GM12878 (cell line): ENCODE results near the gene CXCL14. TPM values are rescaled to one million over a fixed set of nuclear protein-coding genes. Genes with fewer than 3 reads are reported as not detected.

Experiments used
- ATAC-seq: fragments of 200-7000 bp; cut with Tn5 transposase; 3 replicates; pipeline ENCODE4 v1.9.1; 2020; ENCODE audit warnings: mild to moderate bottlenecking, moderate library complexity
- BruUV-seq: library from RNA; stranded (reverse); fragments of 400-500 nt; replicated peaks from 2 replicates; lab custom pipeline; 2021; lab: Mats Ljungman, UMichigan
- CTCF ChIA-PET: fragments of 300-600 bp; sonication (Branson Sonifier 250); formaldehyde crosslinking; extraction: SDS; loops from one replicate; lab custom pipeline; 2021; ENCODE audit warnings: inconsistent platforms; lab: Yijun Ruan, JAX
- POLR2A ChIA-PET: fragments of 350-600 bp; formaldehyde crosslinking; extraction: SDS; loops from one replicate; lab custom pipeline; 2021; ENCODE audit warnings: inconsistent platforms; lab: Charles Lee
- RAD21 ChIA-PET: fragments of 300-600 bp; sonication (Branson Sonifier 250); formaldehyde crosslinking; loops from one replicate; lab custom pipeline; 2023; ENCODE audit warnings: antibody characterized with exemption; ENCODE audit not compliant: unreplicated experiment; lab: Charles Lee
- SMC1A ChIA-PET: fragments of 300-600 bp; sonication (Branson Sonifier 250); formaldehyde crosslinking; loops from one replicate; lab custom pipeline; 2023; ENCODE audit not compliant: unreplicated experiment, uncharacterized antibody; lab: Charles Lee
- DNase-seq: peaks from one replicate; pipeline ENCODE4 v3.0.0-alpha.2; 2011; ENCODE audit warnings: low read depth, low spot score
- FAIRE-seq: peaks from 3 replicates; lab custom pipeline; 2011; peaks lifted over from hg19 to GRCh38; lab: Jason Lieb, UNC
- H2AFZ ChIP-seq: 2 replicates; pipeline ENCODE4 v1.6.0; 2011; ENCODE audit warnings: low read depth, low read length, control low read depth; ENCODE audit not compliant: control insufficient read depth
- H3K27ac ChIP-seq: 2 replicates; pipeline ENCODE4 v1.5.1; 2011; ENCODE audit warnings: control low read depth; ENCODE audit not compliant: control insufficient read depth, insufficient read depth
- H3K27me3 ChIP-seq, 2 experiments: replicated peaks in 1 of 2; 2 replicates each; pipeline versions ENCODE4 v1.6.0 to v1.6.1; 2011; ENCODE audit warnings: low read length in 1 of 2; ENCODE audit not compliant: control insufficient read depth in 2 of 2, insufficient read depth in 2 of 2
- H3K36me3 ChIP-seq, 2 experiments: 2 replicates each; pipeline ENCODE4 v1.5.1; 2011; ENCODE audit warnings: low read length in 1 of 2; ENCODE audit not compliant: control insufficient read depth in 2 of 2, insufficient read depth in 2 of 2
- H3K4me1 ChIP-seq: 2 replicates; pipeline ENCODE4 v1.6.1; 2011; ENCODE audit warnings: mild to moderate bottlenecking, low read length, moderate library complexity, mixed read lengths; ENCODE audit not compliant: control insufficient read depth, insufficient read depth
- H3K4me2 ChIP-seq: 2 replicates; pipeline ENCODE4 v1.6.0; 2011; ENCODE audit warnings: control low read depth; ENCODE audit not compliant: control insufficient read depth, insufficient read depth
- H3K4me3 ChIP-seq: fragments of 200-600 bp; sonication (generic); 2 replicates; pipeline ENCODE4 v1.5.1; 2016
- H3K79me2 ChIP-seq: 2 replicates; pipeline ENCODE4 v1.6.0; 2011; ENCODE audit warnings: low read length; ENCODE audit not compliant: control insufficient read depth, insufficient read depth
- H3K9ac ChIP-seq: 2 replicates; pipeline ENCODE4 v1.8.0; 2011; ENCODE audit warnings: low read length, control low read depth, mixed read lengths; ENCODE audit not compliant: control insufficient read depth, insufficient read depth
- H3K9me3 ChIP-seq: replicated peaks from 3 replicates; pipeline ENCODE4 v1.5.1; 2011; ENCODE audit warnings: mild to moderate bottlenecking, low read length; ENCODE audit not compliant: control insufficient read depth, insufficient read depth
- H4K20me1 ChIP-seq: 2 replicates; pipeline ENCODE4 v1.6.0; 2011; ENCODE audit not compliant: control insufficient read depth, insufficient read depth
- BACH1 ChIP-seq: fragments of 450-650 bp; IDR thresholded peaks from 2 replicates; pipeline ENCODE4 v1.6.1; 2017; ENCODE audit warnings: mild to moderate bottlenecking, borderline replicate concordance
- LARP7 ChIP-seq: fragments of 450-650 bp; IDR thresholded peaks from 2 replicates; pipeline ENCODE4 v1.6.1; 2017; ENCODE audit warnings: mild to moderate bottlenecking
- MEF2B ChIP-seq: fragments of 450-650 bp; IDR thresholded peaks from 2 replicates; pipeline ENCODE4 v1.6.1; 2018; ENCODE audit warnings: mild to moderate bottlenecking, moderate library complexity; ENCODE audit not compliant: partially characterized antibody, poor library complexity, severe bottlenecking
- NFYB ChIP-seq: IDR thresholded peaks from 2 replicates; pipeline ENCODE4 v1.6.1; 2011; ENCODE audit warnings: low read depth, mild to moderate bottlenecking, low read length, improper control_type of control experiment, moderate library complexity; ENCODE audit not compliant: insufficient read depth
- NR2C1 ChIP-seq: fragments of 450-650 bp; IDR thresholded peaks from 2 replicates; pipeline ENCODE4 v1.6.1; 2017; ENCODE audit warnings: antibody characterized with exemption, mild to moderate bottlenecking, moderate library complexity
- POLR2AphosphoS5 ChIP-seq: IDR thresholded peaks from 2 replicates; pipeline ENCODE4 v1.6.1; 2011; ENCODE audit warnings: mild to moderate bottlenecking, low read length, inconsistent platforms
- SP1 ChIP-seq: IDR thresholded peaks from one replicate; pipeline ENCODE4 v1.6.1; 2011; ENCODE audit warnings: low read depth, low read length
- TARDBP ChIP-seq: IDR thresholded peaks from 2 replicates; pipeline ENCODE4 v1.6.1; 2016; ENCODE audit warnings: borderline replicate concordance
- WGBS: methylation state at CpG from one replicate; pipeline ENCODE4 v1.1.6; 2016; ENCODE audit warnings: low lambda C conversion rate; ENCODE audit not compliant: insufficient replicate concordance, insufficient coverage; ENCODE audit errors: missing lambda C conversion rate; 5-methylcytosine and 5-hydroxymethylcytosine counted together
- in situ Hi-C: fragments of 300-500 bp; cut with MboI; formaldehyde crosslinking; loops from 9 replicates; pipeline ENCODE4 v1.14.3; 2018; ENCODE audit warnings: mixed read lengths
- intact Hi-C: fragments of 100-400 bp; cut with micrococcal nuclease; formaldehyde crosslinking; loops from one replicate; pipeline ENCODE4 v1.14.2; 2022; ENCODE audit not compliant: unreplicated experiment
- polyA plus RNA-seq, 11 experiments: library from polyadenylated mRNA; depleted of rRNA in 4 of 11; unstranded in 6 of 11; stranded (reverse) in 5 of 11; fragments of >200 nt; fragmentation: Nextera tagmentation in 4 of 11; fragmentation: Illumina TruSeq in 1 of 11; extraction: Ambion mirVana in 4 of 11; extraction: Trizol in 1 of 11; gene quantifications; 1 replicate in 1 of 11; 2 replicates in 10 of 11; pipeline versions ENCODE4 v1.2.1 to v1.2.3, GENCODE V29; 2011 to 2016; ENCODE audit warnings: inconsistent platforms in 2 of 11, missing spikeins in 2 of 11, low read depth in 1 of 11
- total RNA-seq, 4 experiments: library from RNA; depleted of rRNA in 3 of 4; stranded (reverse); fragments of >200 nt in 3 of 4; fragmentation: Illumina TruSeq in 1 of 4; extraction: Trizol in 1 of 4; gene quantifications; 2 replicates each; pipeline versions ENCODE4 v1.2.1 to v1.2.3, GENCODE V29; 2013 to 2021
- TF ChIP-seq, protein P1 (sequence below): fragments of 450-650 bp; IDR thresholded peaks from 2 replicates; pipeline ENCODE4 v1.6.1; 2017; ENCODE audit warnings: antibody characterized with exemption, mild to moderate bottlenecking, moderate library complexity
- TF ChIP-seq, protein P2 (sequence below): IDR thresholded peaks from 2 replicates; pipeline ENCODE4 v1.6.1; 2011; ENCODE audit warnings: low read depth, low read length, improper control_type of control experiment, borderline replicate concordance

Gene CXCL14
- total and polyA plus RNA-seq, 10 of the 15 experiments (the other 5 are each of a cell fraction or from before 2014, with no cell fraction given), result 0.05 TPM; not detected in 9

DNA sequence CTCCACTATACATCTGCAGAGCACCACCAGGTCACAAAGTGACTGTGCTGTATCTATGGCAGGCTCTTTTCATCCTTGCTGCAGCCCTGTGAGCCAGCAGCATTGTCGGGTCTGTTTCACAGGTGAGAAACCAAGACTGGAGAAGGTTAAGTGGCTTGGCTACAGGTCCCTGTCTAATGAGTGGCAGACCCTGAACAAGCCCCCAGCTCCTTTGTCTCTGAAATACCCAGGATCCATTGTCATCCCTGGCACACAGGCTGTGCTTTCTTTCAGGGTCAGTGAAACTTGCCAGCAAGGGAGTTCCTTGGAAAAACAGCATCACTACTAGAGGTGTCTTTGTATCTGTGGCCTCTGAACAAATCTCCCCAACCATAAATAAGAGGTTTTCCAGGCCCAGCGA lies 27.6 kb upstream of the CXCL14 start (continued):
- no peak for TF ChIP-seq POLR2AphosphoS5
- TF ChIP-seq BACH1, result no peak
- TF ChIP-seq TARDBP, result no peak
- no peak for TF ChIP-seq NR2C1
- TF ChIP-seq, protein P1, sequence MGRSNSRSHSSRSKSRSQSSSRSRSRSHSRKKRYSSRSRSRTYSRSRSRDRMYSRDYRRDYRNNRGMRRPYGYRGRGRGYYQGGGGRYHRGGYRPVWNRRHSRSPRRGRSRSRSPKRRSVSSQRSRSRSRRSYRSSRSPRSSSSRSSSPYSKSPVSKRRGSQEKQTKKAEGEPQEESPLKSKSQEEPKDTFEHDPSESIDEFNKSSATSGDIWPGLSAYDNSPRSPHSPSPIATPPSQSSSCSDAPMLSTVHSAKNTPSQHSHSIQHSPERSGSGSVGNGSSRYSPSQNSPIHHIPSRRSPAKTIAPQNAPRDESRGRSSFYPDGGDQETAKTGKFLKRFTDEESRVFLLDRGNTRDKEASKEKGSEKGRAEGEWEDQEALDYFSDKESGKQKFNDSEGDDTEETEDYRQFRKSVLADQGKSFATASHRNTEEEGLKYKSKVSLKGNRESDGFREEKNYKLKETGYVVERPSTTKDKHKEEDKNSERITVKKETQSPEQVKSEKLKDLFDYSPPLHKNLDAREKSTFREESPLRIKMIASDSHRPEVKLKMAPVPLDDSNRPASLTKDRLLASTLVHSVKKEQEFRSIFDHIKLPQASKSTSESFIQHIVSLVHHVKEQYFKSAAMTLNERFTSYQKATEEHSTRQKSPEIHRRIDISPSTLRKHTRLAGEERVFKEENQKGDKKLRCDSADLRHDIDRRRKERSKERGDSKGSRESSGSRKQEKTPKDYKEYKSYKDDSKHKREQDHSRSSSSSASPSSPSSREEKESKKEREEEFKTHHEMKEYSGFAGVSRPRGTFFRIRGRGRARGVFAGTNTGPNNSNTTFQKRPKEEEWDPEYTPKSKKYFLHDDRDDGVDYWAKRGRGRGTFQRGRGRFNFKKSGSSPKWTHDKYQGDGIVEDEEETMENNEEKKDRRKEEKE, result no peak
- TF ChIP-seq, all 136 proteins: peak for 0

DNA sequence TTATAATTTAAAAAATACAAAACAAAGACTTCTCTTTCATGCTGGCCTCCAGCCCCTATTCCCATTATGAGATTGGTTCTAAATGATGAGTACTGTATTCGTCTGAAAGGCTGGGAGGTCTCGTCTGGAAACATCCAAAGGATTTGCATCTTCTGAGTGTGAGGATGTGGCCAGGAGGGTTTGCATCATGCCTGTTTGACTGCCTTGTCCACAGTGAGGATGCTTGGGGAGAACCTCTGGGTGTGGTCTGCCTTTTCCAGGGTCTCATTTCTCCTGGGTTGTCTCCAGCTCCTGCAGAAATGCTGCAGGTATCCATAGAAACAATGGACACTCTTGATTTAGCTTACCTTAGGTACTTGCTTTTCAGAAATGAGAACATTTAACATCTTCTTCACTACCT lies 26.4 kb upstream of the CXCL14 start:
- BruUV-seq, result no TSS peak
- WGBS, result 0% methylated on average over 2 of the region's 2 CpGs
- RAD21 ChIA-PET, result no interaction called here
- Histone ChIP-seq H3K27ac (no peak overlapping the region), H3K9ac (no peak overlapping the region), H3K4me2 (no peak overlapping the region), H3K9me3 (no peaks in the 10 kb centered on the region), H3K36me3 (no peaks in the 10 kb centered on the region), H3K4me3 (no peak overlapping the region), H2AFZ (no peak overlapping the region), H4K20me1 (no peaks in the 10 kb centered on the region), H3K79me2 (no peaks in the 10 kb centered on the region), H3K27me3 (no peaks in the 10 kb centered on the region), H3K4me1 (no peaks in the 10 kb centered on the region)
- ATAC-seq (no peak), DNase-seq (no peak), FAIRE-seq (no peak)
- CTCF ChIA-PET, result no interaction called here
- SMC1A ChIA-PET, result no interaction called here
- TF ChIP-seq SP1 (no peak), MEF2B (no peak), LARP7 (no peak), NFYB (no peak)
- TF ChIP-seq, protein P2, sequence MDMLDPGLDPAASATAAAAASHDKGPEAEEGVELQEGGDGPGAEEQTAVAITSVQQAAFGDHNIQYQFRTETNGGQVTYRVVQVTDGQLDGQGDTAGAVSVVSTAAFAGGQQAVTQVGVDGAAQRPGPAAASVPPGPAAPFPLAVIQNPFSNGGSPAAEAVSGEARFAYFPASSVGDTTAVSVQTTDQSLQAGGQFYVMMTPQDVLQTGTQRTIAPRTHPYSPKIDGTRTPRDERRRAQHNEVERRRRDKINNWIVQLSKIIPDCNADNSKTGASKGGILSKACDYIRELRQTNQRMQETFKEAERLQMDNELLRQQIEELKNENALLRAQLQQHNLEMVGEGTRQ, result no peak
- in situ Hi-C loops (no loop called here), intact Hi-C loops (no loop called here)
- POLR2A ChIA-PET, result no interaction called here
